ENCODE data around the gene POLR3H.

Gene POLR3H

DNA sequence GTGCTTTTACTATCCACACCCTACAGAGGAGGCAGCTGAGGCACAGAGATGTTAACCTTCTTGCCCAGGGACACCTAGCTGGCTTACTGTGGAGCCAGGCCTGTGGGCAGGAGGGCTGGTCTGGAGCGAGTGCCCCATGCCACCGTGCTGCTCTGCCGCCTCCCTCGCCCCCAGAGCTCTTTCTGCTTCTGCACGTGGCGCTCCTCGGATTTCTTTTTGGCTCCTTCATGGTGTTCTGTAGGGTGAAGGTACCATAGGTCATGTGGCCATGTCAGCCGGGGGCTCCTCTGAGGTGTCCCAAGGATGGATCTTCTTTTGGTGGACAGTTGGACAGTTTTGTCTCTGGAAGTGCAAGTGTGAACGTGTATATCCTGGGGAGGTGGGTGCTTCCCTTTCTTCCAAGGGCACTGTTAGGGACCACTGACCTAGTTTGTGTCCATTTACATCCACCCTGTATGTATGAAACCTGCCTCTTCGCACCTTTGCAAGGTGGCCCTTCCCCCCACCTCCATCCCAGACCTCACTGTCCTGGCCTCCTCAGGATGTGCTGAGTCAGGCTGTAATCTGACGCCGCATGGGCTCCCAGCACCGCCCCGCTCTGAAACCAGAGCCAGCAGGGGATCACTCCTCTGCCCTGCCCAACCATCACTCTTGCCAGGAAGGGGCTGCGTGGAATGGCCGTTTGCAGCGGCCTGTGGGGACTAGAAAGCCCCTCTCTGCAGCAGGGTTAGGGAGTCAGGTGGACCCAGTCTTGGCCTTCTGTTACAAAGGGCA, 31.7 kb downstream of the POLR3H start:
- DNase-seq: no peak

DNA sequence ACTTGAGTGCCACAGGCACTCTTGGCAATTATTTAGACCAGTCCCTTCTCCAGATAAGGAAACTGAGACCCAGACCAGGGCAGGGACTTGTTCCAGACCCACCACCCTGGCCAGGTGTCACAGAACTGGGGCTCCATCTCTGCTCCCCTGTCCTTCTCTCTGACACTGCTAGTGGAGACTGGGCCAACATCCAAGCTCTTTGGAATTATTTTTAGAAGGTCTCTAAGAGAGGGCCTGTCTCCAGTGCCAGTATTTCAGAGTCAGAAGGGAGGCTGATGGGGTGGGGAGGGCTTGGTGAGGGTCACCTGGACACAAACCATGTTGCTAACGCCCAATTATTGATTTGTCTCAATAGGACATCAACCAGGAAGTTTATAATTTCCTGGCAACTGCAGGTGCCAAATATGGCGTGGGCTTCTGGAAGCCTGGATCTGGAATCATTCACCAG, 32.7 kb downstream of the POLR3H start:
- no peak for DNase-seq

DNA sequence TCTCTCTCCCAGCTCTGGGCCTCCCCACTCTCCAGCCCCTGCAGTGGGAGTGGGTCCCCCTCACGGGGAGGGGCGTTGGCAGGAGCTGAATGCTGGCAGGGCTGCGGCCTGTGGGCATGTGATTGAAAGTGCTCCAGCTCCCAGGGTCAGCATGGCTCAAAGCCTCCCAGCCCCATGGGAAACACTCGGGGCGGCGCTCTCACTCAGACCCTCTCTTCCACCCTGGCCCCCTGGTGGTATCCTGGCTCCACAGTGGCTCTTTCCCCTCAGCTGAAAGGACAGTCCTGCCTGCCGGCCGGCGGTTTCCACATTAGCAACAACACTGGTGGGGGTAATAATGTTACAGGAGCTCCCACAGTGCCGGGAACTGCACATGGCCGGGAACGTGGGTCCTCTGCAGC, 35.5 kb downstream of the POLR3H start:
- DNase-seq: no peak

DNA sequence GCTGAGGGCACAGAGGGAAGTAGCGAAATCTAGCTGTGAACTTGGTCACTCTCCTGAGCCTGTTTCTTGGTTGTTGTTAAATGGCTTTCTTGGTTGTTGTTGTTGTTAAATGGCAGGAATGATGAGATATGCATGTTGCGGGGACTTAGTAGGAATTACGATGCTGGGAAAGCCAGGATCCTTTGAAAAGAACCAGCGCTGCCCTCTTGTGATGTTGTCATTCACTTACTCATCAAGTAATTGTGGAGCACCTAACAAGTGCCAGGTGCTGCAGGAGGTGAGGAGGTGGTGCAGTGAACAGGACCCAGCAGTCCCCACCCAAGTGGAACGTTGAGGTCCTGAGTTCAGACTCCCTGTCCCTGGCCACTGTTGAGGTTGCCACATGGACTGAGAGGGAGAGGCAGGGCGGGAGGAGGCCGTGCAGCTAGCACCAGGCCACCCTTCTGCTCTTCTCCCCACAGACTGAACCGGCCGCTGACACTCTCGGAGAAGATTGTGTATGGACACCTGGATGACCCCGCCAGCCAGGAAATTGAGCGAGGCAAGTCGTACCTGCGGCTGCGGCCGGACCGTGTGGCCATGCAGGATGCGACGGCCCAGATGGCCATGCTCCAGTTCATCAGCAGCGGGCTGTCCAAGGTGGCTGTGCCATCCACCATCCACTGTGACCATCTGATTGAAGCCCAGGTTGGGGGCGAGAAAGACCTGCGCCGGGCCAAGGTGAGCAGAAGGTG, 36.8 kb downstream of the POLR3H start:
- DNase-seq: no peak

DNA sequence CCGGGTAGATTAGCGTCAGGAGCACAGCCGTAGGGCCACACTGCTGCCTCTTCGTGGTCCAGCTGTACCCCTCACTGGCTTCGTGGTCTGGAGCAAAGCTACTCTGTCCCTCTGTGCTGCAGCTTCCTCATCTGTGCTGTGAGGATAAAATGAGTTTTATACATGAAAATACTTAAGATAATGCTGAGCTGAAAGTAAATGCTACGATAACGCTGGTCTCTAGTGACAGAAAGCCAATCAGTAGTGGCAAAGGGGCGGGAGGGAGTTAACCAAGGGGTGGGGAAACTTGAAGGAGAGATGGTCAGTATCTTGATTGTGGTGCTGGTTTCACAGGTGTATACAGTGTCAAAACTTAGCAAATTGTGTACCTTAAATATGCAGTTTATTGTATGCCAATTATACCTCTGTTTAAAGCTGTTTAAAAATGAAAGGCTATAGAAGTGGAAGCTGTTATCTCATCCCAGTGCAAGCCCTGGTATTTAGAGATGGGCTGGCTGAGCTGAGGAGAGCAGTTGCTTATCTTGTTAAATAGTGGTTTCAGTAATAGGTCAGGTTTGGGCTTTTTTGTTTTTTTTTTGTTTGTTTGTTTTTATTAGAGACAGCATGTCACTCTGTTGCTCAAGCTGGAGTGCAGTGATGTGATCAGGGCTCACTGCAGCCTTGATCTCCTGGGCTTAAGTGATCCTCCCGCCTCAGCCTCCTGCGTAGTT, 38.6 kb downstream of the POLR3H start:
- DNase-seq: no peak

DNA sequence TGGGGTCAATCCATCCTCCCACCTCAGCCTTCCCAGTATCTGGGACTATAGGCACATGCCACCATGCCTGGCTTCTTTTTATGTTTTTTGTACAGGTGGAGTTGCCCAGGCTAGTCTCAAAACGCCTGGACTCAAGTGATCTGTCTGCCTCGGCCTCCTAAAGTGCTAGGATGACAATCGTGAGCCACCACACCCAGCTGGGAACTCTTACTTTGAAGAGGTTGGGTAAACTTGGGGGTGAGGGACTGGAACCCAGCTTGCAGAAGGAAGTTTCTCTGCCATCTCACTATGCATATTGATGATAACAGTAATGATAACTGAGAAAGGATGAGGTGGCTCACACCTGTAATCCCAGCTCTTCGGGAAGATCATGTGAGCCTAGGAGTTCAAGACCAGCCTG, 39.5 kb downstream of the POLR3H start:
- DNase-seq: no peak

DNA sequence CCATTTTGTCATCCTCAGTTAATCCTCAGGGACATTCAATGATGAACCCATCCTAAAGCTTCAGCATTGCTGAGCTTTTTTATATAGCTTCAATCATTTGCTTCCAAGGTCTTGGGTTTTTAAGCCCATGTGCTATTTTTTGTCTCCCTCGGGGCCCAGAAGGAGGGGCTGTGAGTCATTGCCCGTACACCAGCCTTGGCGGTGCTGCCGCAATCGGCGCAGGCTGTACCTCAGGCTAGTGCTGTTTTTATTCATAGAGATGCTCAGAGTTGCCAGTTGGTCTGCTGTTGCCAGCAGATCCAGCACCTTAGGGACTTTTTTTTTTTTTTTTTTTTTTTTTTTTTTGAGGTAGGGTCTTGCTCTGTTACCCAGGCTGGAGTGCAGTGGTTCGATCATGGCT, 39.9 kb downstream of the POLR3H start:
- DNase-seq: no peak

DNA sequence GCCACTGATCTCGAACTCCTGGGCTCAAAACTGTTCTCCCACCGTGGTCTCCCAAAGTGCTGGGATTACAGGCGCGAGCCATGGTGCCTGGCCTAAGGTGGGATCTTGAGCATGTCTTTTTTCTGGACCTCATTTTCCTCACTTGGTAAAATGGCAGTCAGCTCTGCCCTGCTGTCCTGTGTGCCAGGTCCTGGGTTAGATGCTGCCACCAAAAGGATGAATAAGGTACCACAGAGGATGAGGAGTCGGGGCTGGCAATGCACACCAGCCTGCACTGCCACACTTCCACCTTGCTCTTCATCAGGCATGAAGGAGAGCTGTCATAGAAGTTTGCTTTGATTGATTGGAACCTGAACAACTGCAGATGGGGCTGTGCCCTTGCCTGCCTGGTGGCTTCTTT, 43.1 kb downstream of the POLR3H start:
- no peak for DNase-seq

DNA sequence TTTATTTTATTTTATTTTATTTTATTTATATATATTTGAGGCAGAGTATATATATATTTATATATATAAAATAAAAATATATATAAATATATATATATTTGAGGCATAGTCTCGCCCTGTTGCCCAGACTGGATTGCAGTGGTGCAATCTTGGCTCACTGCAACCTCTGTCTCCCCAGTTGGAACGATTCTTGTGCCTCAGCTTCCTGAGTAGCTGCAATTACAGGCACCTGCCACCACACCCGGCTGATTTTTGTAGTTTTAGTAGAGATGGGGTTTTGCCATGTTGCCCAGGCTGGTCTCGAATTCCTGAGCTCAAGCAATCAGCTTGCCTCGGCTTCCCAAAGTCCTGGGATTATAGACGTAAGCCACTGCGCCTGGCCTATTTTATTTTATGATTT, 44.0 kb downstream of the POLR3H start:
- no peak for DNase-seq

DNA sequence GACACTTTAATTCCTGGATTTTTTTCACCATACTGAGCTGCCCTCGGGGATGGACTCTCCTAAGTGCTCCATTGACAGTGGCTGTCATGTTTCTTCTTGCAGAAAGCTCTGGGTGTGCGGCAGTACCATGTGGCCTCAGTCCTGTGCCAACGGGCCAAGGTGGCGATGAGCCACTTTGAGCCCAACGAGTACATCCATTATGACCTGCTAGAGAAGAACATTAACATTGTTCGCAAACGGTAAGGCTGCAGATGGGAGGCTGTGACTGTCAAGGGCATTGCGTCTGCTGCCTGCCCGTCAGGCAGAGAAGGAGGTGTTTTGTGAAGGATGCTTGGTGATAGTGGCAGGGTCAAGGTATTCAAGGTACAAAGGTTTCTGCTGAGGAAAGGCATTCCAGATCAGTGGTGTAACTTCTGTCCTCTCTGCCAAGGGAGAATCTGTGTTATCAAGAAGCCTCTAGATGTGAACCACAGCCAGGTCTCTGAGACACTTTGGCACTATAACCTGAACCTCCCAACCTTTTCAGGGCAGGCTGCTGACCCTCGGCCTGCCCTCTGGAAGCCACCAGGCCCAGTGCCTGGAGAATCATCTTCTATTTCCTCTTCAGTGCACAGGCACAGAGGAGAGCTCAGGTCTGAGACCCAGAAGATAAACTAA, 44.5 kb downstream of the POLR3H start:
- no peak for DNase-seq

DNA sequence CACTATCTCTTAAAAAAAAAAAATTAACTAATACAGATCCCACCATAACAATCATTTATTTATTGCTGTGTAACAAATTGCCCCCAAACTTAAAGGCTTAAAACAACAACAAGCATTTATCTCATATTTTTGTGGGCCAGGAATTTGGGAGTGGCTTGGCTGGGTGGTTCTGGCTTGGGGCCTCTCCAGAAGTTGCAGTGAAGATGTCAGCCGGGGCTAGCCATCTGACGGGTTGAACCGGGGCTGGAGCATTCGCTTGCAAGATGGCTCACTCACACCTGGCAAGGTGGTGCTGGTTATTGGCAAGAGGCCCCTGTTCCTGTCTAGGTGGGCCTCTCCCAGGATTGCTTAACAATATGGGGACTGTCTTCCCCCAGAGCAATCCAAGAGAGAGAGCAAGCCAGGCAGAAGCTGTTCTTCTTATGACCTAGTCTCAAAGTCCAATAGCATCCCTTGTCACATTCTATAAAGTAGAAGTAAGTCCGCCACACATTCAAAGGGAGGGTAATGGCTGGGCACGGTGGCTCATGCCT, 45.9 kb downstream of the POLR3H start:
- DNase-seq: no peak

DNA sequence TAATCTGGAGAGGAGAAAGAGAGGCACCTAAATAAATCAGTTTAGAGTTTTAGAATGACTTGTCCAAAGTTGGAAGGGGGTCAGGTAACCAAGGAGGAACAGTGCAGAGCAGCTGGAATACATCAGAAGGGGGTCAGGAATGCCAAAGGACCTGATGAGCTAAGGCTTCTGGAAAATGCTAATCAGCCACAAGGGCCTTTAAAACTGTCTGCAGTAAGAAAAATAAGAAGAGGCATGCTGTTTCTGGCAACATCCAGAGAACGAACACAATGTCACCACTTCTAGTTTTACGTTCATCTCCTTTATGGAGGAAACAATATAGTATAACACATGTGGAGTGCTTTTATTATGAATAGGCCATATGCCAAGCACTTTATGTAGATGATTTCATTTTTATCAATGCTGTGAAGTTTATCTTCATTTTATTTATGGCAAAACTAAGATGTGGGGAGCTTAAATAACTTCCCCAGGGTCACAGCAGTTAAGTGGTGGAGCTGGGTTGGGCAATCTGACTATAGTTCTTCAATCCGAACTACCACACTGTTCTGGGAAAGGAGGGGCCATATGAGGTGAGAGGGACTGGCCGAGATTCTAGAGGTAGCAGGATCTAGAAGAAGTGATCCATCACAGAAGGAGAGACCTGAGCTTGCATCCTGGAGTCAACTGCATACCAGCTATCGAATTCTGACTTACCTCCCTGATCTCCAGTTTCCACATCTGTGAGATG, 52.7 kb downstream of the POLR3H start:
- no peak for DNase-seq

DNA sequence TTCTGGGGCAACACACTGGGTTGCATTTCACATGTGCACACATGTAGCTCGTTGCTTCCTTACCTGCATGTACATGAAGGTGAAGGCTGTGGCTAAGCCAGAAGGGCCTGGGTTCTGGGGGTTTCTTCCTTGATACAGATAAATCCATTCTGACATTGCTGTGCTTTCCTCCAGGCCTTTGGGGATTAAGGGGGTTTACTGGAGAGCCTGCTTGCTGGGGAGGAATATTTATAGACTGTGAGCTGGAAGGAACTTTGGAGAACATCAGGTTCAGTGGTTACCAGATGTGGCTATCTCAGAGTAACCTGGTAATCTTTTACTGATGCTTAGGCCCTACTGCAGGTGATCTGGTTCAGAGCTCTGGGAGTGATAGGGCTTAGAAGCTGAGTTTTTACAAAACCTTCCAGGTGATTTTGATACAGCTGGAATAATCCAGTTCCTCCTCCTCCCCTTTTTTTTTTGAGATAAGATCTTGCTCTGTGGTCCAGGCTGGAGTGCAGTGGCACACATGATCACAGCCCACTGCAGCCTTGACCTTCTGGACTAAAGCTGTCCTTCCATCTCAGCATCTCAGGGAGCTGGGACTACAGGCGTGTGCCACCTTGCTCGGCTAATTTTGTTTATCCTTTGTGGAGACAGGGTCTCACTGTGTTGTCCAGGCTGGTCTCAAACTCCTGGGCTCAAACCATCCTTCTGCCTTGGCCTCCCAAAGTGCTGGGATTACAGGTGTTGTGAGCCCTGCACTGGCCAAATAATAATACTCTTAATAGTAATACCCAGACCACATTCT, 55.5 kb downstream of the POLR3H start:
- no peak for DNase-seq

DNA sequence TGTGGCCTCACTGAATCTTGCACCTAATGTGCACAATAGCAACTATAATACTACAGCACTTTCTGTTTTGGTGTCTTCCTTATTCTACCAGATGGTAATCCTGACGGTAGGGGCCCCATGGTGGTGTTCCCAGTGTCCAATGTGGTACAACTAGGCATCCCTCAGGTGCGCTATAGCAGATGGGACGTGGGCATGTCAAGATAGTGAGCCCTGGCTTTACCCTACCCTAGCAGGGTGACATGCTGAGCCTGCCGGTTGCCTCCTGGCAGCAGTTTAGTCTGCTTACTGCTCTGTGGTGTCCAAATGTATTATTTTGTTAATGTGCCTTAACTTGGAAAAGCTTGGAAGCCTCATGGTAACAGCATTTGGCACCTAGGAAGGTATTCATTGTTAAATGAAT, 56.2 kb downstream of the POLR3H start:
- no peak for DNase-seq

DNA sequence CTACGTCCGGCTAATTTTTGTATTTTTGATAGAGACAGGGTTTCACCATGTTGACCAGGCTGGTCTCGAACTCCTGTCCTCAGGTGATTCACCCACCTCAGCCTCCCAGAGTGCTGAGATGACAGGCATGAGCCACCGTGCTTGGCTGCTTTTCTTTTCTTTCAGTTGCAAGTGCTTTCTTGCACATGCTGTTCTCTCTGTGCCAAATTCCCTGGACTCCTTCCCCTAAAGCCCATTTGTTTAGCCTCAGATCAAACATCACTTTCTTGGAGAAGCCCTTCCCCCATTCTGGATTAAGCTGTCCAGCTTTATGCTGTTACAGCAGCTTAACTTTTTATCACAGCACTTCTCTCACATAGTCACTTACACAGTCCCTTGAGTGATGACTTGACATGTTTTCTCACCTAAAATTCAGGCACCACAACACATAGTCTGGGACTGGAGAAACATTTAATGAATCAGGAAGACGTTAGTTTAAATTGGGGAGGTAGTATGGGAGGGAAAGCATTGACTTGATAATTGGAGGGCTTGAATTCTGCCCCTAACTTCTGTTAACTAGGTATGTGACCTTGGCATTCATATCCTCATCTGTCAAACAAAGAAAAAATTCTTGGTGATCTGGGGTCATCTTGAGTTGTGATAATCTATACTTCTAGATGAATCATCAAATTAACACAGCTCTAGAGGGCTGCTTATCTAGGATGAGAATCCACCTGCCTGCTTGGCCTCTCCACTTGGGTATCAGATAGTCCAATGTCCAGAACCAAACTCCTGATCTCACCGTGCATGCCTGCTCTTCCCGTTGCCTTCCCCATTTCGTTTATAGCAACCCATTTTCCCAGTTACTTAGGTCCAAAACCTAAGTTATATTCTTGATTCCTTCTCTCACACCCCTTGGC, 57.0 kb downstream of the POLR3H start:
- DNase-seq: no peak

DNA sequence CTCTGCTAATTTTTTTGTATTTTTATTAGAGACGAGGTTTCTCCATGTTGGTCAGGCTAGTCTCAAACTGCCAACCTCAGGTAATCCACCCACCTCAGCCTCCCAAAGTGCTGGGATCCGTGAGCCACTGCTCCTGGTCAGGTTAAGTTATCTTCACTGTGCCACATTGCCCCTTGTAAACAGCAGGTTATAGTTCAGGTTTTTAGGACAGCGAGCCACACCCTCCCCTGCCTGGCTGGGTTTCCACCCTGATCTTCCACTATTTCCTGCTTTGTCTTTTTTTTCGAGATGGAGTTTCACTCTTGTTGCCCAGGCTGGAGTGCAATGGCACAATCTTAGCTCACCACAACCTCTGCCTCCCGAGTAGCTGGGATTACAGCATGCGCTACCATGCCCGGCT, 59.2 kb downstream of the POLR3H start:
- DNase-seq: no peak

DNA sequence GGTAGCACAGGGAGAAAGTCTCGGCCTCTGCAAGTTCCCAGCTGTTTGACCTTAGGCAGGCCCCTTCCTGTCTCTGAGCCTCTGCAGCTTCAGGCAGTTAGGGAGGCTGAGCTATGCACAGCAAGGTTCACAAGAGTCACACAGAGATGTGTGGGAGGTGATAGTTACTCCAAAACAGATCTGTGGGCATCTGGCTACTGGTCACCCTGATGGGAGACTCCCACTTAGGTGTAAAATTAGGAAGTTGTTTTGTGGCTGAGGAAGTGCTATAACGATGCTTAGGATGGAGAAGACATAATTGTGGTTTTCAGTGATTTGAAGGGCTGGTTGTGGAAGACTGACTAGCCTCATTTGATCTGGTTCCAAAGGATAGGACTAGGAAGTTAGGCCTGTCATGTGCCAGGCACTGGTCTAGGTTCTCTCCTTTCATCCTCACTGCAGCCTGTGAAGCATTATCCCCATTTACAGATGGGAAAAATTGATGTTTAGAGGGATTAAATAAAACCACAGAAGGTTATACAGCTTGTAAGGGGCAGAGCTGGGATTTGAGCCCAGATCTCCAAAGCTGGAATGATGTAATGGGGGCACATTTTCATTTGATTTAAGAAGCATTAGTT, 61.8 kb downstream of the POLR3H start:
- DNase-seq: no peak

DNA sequence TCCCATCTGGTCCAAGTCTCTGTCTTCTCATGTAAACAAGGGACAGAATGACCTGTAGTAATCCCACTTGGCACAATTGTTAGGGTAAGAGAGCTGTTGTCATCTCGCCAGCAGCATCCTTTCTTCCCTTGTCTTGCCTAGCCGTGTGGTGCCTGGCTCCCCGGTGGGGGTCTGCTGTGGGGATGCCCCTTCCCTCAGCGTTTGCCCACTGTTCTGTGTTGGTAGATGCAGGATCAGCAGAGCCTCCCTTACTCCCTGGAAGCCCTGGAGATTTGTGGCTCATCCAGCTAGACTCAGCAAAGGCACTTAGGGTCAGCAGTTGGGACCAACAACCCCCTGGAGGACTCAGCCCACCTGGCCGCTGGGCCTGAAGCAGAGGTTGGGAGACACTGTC, 62.3 kb downstream of the POLR3H start:
- DNase-seq: no peak

DNA sequence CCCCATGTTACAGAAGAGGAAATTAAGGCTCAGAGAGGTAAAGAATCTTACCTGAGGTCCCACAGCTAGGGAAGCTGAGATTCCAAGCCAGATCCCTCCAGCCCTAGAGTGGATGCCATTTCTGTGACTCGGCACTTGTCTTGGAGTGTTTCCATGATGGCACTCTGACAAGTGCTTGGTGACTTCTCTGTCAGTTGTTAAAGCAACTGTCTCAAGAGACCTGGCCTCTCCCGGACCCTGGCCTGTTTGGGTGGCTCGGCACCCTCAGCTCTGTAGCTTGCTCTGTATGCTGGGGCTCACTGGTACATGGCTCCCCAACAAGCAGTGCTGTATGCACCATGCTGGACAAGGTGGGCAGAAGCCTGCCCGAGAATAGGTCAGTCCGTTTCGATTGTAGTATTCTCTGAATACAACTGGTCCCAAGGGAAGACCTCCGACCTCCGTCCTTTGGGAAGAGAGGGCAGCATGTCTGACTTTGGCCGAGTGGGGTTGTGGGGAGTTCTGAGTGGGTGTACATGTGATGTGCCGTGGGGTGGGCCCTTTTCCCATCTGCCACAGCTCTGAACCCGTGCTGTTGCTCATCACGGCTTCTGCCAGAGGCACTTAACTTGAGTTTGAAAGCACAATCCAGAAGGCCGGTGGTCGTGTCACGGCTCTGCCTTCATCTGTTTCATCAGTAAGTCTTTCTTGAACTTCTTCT, 63.0 kb downstream of the POLR3H start:
- no peak for DNase-seq

DNA sequence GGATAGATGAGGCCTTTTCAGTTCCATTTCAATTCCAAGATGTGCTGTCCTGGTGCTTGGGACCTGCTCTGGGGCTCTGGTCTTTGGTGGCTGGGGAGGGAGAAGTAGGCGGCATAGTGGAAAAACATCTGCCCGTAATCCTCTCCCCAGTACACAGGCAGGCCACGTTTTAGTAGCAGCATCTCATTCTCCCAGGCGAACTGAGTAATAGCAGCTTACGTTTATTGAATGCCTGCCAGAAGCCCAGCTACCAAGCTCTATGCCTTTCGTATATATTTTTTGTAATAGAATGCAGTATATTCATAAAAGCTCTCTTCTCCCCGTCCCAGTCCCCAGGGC, 63.9 kb downstream of the POLR3H start:
- no peak for DNase-seq
